OCI-LY7 (cell line): ENCODE results near the gene DTX3. TPM values are rescaled to one million over a fixed set of nuclear protein-coding genes. Genes with fewer than 3 reads are reported as not detected.

Source experiments
- BruUV-seq: library from RNA; stranded (reverse); fragments of 400-500 nt; replicated peaks from 2 replicates; lab custom pipeline; 2021; lab: Mats Ljungman, UMichigan
- CTCF ChIA-PET: fragments of 300-600 bp; sonication (Branson Sonifier 250); formaldehyde crosslinking; loops from one replicate; lab custom pipeline; 2022; ENCODE audit warnings: antibody characterized with exemption; ENCODE audit not compliant: unreplicated experiment; lab: Charles Lee
- POLR2A ChIA-PET: fragments of 300-600 bp; sonication (Branson Sonifier 250); formaldehyde crosslinking; loops from one replicate; lab custom pipeline; 2022; ENCODE audit warnings: antibody characterized with exemption; lab: Charles Lee
- DNase-seq: peaks from one replicate; pipeline ENCODE4 v3.0.0-alpha.2; 2015; ENCODE audit warnings: low spot score
- H2AFZ ChIP-seq: fragments of 200-600 bp; sonication (generic), shearing (Covaris generic); 2 replicates; pipeline ENCODE4 v1.6.1; 2014; ENCODE audit warnings: mild to moderate bottlenecking, antibody characterized with exemption, low read length, moderate library complexity
- H3K27ac ChIP-seq: fragments of 200-600 bp; sonication (generic); 2 replicates; pipeline ENCODE4 v1.5.1; 2014; ENCODE audit warnings: mixed run types, low read depth, mild to moderate bottlenecking, moderate library complexity, low read length, inconsistent platforms; ENCODE audit not compliant: poor library complexity, severe bottlenecking
- H3K36me3 ChIP-seq: fragments of 200-600 bp; sonication (generic); 2 replicates; pipeline ENCODE4 v1.6.1; 2014; ENCODE audit warnings: mild to moderate bottlenecking, antibody characterized with exemption, low read length, moderate library complexity, mixed read lengths; ENCODE audit not compliant: insufficient read depth
- H3K4me1 ChIP-seq: fragments of 200-600 bp; sonication (generic); 2 replicates; pipeline ENCODE4 v1.5.1; 2014; ENCODE audit warnings: mild to moderate bottlenecking, low read length; ENCODE audit not compliant: insufficient read depth, poor library complexity, severe bottlenecking
- H3K4me2 ChIP-seq: fragments of 200-600 bp; sonication (generic); 2 replicates; pipeline ENCODE4 v1.6.1; 2014; ENCODE audit warnings: mild to moderate bottlenecking, low read length
- H3K4me3 ChIP-seq: fragments of 200-600 bp; sonication (generic); 2 replicates; pipeline ENCODE4 v1.5.1; 2014; ENCODE audit warnings: mild to moderate bottlenecking, low read depth, low read length; ENCODE audit not compliant: poor library complexity, severe bottlenecking
- H3K79me2 ChIP-seq: fragments of 200-600 bp; sonication (generic); 2 replicates; pipeline ENCODE4 v1.6.1; 2016; ENCODE audit warnings: low read depth, mild to moderate bottlenecking, low read length, moderate library complexity, mixed read lengths; ENCODE audit not compliant: insufficient read depth
- H3K9me2 ChIP-seq: fragments of 200-600 bp; sonication (generic); 2 replicates; pipeline ENCODE4 v1.6.1; 2016; ENCODE audit warnings: mild to moderate bottlenecking, low read length, mixed read lengths; ENCODE audit not compliant: insufficient read depth
- H3K9me3 ChIP-seq: fragments of 200-600 bp; sonication (generic); 2 replicates; pipeline ENCODE4 v1.6.1; 2014; ENCODE audit warnings: mild to moderate bottlenecking, mixed run types, low read length, mixed read lengths
- H4K20me1 ChIP-seq: fragments of 200-600 bp; sonication (generic); 2 replicates; pipeline ENCODE4 v1.6.1; 2014; ENCODE audit warnings: mild to moderate bottlenecking, antibody characterized with exemption, low read length, moderate library complexity, mixed read lengths; ENCODE audit not compliant: insufficient read depth
- EZH2phosphoT487 ChIP-seq: fragments of 200-600 bp; sonication (generic); IDR thresholded peaks from 2 replicates; pipeline ENCODE4 v1.6.1; 2018; ENCODE audit warnings: low read depth, borderline replicate concordance, mild to moderate bottlenecking, mixed run types, antibody characterized with exemption, low read length, moderate library complexity, mixed read lengths
- intact Hi-C: fragments of 100-400 bp; cut with micrococcal nuclease; formaldehyde crosslinking; loops from one replicate; pipeline ENCODE4 v1.10.0; 2022; ENCODE audit not compliant: unreplicated experiment
- total RNA-seq, 2 experiments: library from RNA; depleted of rRNA in 1 of 2; stranded (reverse); fragments of >200 nt in 1 of 2; shearing (Covaris generic) in 1 of 2; gene quantifications; 2 replicates each; pipeline ENCODE4 v1.2.3, GENCODE V29; 2014 to 2022
- TF ChIP-seq, protein P1 (sequence below): fragments of 200-600 bp; sonication (generic); conservative IDR thresholded peaks from 2 replicates; pipeline ENCODE4 v1.5.1; 2014; ENCODE audit warnings: mild to moderate bottlenecking, antibody characterized with exemption, low read length, moderate library complexity, mixed read lengths

DTX3 gene
- total RNA-seq, 2 experiments from 2014 or later, result not detected

DNA sequence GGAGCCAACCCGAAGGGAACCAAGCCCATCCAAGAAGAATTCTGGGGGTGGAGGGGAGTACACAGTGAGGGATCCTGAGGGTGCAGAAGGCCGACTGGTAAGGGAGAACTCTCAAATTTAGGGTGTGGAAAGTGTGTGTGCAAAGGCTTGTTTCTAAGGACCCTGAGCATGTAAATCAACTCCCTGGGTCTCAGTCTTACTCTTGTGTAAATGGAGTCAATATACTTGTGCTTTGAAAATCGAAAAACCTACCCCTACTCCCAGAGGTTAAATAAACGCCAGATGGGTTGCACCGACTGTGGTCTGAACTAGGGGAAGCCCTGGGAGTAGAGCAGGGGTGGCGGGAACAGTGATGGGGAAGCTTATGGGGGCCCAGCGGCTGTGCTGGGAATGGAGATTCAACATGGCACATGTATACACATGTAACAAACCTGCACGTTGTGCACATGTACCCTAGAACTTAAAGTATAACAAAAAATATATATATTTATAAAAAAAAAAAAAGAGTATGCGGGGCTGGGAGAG lies 22.4 kb downstream of the DTX3 start:
- BruUV-seq, result no TSS peak
- Histone ChIP-seq H3K36me3 (no peaks in the 10 kb centered on the region), H3K9me3 (no peaks in the 10 kb centered on the region), H4K20me1 (no peaks in the 10 kb centered on the region), H3K4me3 (no peak overlapping the region), H3K79me2 (no peaks in the 10 kb centered on the region), H2AFZ (no peak overlapping the region), H3K9me2 (no peaks in the 10 kb centered on the region), H3K27ac (no peak overlapping the region), H3K4me1 (no peaks in the 10 kb centered on the region), H3K4me2 (no peak overlapping the region)
- TF ChIP-seq, protein P1, sequence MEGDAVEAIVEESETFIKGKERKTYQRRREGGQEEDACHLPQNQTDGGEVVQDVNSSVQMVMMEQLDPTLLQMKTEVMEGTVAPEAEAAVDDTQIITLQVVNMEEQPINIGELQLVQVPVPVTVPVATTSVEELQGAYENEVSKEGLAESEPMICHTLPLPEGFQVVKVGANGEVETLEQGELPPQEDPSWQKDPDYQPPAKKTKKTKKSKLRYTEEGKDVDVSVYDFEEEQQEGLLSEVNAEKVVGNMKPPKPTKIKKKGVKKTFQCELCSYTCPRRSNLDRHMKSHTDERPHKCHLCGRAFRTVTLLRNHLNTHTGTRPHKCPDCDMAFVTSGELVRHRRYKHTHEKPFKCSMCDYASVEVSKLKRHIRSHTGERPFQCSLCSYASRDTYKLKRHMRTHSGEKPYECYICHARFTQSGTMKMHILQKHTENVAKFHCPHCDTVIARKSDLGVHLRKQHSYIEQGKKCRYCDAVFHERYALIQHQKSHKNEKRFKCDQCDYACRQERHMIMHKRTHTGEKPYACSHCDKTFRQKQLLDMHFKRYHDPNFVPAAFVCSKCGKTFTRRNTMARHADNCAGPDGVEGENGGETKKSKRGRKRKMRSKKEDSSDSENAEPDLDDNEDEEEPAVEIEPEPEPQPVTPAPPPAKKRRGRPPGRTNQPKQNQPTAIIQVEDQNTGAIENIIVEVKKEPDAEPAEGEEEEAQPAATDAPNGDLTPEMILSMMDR, result no peak
- TF ChIP-seq EZH2phosphoT487, result no peak
- CTCF ChIA-PET, result no interaction called here
- intact Hi-C loops, result no loop called here
- POLR2A ChIA-PET, result no interaction called here
- DNase-seq, result no peak

DNA sequence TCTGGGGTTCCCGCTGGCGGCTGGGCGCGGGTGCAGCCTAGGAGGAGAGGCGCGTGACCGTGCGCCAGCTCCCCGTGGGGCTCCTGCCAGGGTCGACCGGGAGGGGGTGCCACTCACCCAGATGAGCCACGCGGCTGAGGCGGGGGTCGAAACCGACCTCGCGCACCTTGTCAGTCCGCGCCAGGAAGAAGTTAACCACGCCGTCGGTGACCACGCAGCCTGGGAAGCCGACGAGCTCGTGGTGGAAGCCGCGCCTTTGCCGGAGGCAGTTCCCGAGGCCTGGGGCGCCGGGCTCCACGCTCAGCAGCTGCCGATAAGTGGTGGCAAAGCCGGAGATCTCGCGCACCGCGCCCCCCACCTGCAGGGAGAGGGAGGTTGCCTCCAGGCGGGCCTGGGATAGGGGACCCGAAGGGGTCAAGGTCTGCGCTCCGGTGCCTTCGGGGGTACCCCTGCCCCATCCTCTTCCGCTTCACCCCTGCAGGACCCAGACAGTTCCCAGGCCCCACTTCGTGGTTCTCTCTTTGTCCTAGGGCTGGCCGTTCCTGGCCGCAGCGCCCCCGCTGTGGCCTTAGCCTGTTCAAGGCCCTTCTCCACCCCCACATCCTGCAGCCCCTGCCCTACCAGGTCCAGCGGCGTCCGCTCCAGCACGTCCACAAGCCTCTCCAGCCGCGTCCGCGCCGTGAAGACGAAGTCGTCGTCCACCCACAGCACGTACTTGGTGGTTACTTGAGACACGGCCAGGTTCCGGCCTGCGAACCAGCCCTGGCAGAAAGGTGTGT lies 23.1 kb downstream of the DTX3 start:
- Histone ChIP-seq H3K9me3 (no peaks in the 10 kb centered on the region), H3K79me2 (no peaks in the 10 kb centered on the region), H3K4me1 (no peaks in the 10 kb centered on the region), H2AFZ (no peak overlapping the region), H3K36me3 (no peaks in the 10 kb centered on the region), H3K4me2 (no peak overlapping the region), H3K4me3 (no peak overlapping the region), H3K9me2 (no peaks in the 10 kb centered on the region), H3K27ac (no peak overlapping the region), H4K20me1 (no peaks in the 10 kb centered on the region)
- ChIA-PET CTCF (no interaction called here), POLR2A (no interaction called here)
- intact Hi-C loops, result no loop called here
- DNase-seq, result no peak
- BruUV-seq, result no TSS peak
- TF ChIP-seq, protein P1, result no peak
- no peak for TF ChIP-seq EZH2phosphoT487
